Karpas-422 (cell line): ENCODE results near the gene CARD8. TPM values are rescaled to one million over a fixed set of nuclear protein-coding genes. Genes with fewer than 3 reads are reported as not detected.

ENCODE experiments used
- DNase-seq: peaks from one replicate; pipeline ENCODE4 v3.0.0-alpha.2; 2015
- H2AFZ ChIP-seq: fragments of 200-600 bp; sonication (generic); 2 replicates; pipeline ENCODE4 v1.6.1; 2014; ENCODE audit warnings: antibody characterized with exemption, low read length, mixed read lengths
- H3K27ac ChIP-seq: fragments of 200-600 bp; sonication (generic); 2 replicates; pipeline ENCODE4 v1.5.1; 2014; ENCODE audit warnings: mild to moderate bottlenecking, low read length, moderate library complexity
- H3K27me3 ChIP-seq: fragments of 200-600 bp; sonication (generic); 2 replicates; pipeline ENCODE4 v1.6.1; 2014; ENCODE audit warnings: low read length, mixed read lengths
- H3K36me3 ChIP-seq: fragments of 200-600 bp; sonication (generic); 2 replicates; pipeline ENCODE4 v1.6.1; 2014; ENCODE audit warnings: low read length, mixed read lengths; ENCODE audit not compliant: insufficient read depth
- H3K4me1 ChIP-seq: fragments of 200-600 bp; sonication (generic); 2 replicates; pipeline ENCODE4 v1.6.1; 2014; ENCODE audit warnings: mild to moderate bottlenecking, low read length, mixed read lengths
- H3K4me2 ChIP-seq: fragments of 200-600 bp; sonication (generic); 2 replicates; pipeline ENCODE4 v1.6.1; 2014; ENCODE audit warnings: low read length, low read depth, mild to moderate bottlenecking; ENCODE audit not compliant: poor library complexity, severe bottlenecking
- H3K4me3 ChIP-seq: fragments of 200-600 bp; sonication (generic); 2 replicates; pipeline ENCODE4 v1.5.1; 2014; ENCODE audit warnings: mild to moderate bottlenecking, antibody characterized with exemption, low read length, mixed read lengths
- H3K79me2 ChIP-seq: fragments of 200-600 bp; sonication (generic); 2 replicates; pipeline ENCODE4 v1.6.1; 2014; ENCODE audit warnings: mild to moderate bottlenecking, low read length, mixed read lengths
- H3K9ac ChIP-seq: fragments of 200-600 bp; sonication (generic); 2 replicates; pipeline ENCODE4 v1.6.0; 2014; ENCODE audit warnings: low read length
- H3K9me2 ChIP-seq: fragments of 200-600 bp; sonication (generic), shearing (Covaris generic); replicated peaks from 2 replicates; pipeline ENCODE4 v1.6.0; 2014; ENCODE audit warnings: mild to moderate bottlenecking, low read length, moderate library complexity; ENCODE audit not compliant: insufficient read depth
- H3K9me3 ChIP-seq: fragments of 300-700, 200-600 bp; sonication (generic); 2 replicates; pipeline ENCODE4 v1.6.1; 2014; ENCODE audit warnings: low read length, mixed read lengths
- H4K20me1 ChIP-seq: fragments of 200-600 bp; sonication (generic); 2 replicates; pipeline ENCODE4 v1.6.1; 2014; ENCODE audit warnings: mild to moderate bottlenecking, antibody characterized with exemption, low read length, low read depth; ENCODE audit not compliant: insufficient read depth
- total RNA-seq: library from RNA; depleted of rRNA; stranded (reverse); fragments of >200 nt; shearing (Covaris generic); gene quantifications from 2 replicates; pipeline ENCODE4 v1.2.3, GENCODE V29; 2014; ENCODE audit warnings: low replicate concordance

The CARD8 gene
- total RNA-seq, 1 experiment from 2014 or later = 137 TPM

DNA sequence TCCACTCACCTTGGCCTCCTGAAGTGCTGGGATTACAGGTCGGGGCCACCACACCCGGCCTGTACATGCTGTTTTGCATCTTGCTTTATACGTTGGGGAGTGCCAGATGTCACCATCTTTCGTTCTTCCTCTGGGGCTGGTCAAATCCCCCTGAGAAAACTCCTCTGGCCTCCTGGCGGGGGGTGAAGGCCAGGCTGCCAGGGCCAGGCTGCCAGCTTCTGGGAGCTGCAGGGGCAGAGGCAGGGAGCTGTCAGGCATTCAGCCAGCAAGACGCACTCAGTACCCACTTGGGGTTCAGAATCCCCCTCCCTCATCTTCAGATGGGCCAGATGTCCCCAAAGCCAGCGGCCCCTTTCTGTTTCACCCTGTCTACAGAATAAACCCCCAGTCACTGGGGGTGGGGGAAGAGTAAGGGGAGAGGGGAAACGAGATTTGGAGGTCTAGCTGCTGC is 69.1 kb downstream of the CARD8 start:
- peaks cover 2% of the 10 kb centered on the region; the same call in 1 of the 2 replicates for H3K79me2 ChIP-seq
- H3K27me3 ChIP-seq = no peaks in the 10 kb centered on the region
- no peak overlapping the region for H2AFZ ChIP-seq
- peak overlapping the region; percentile 73 for H3K9ac ChIP-seq
- peaks cover 35% of the 10 kb centered on the region for H3K36me3 ChIP-seq
- peaks cover 67% of the 10 kb centered on the region for H3K4me1 ChIP-seq
- peak; percentile 97 for DNase-seq
- peaks cover 7% of the 10 kb centered on the region; the same call in 1 of the 2 replicates for H3K9me3 ChIP-seq
- H3K4me2 ChIP-seq = peak overlapping the region; percentile 71
- no peaks in the 10 kb centered on the region for H4K20me1 ChIP-seq
- H3K27ac ChIP-seq = peak overlapping the region; percentile 100
- no peaks in the 10 kb centered on the region for H3K9me2 ChIP-seq
- H3K4me3 ChIP-seq = peak overlapping the region; percentile 47

GRCh38 chr19:48186015-48186414 is 69.7 kb downstream of the CARD8 start:
- DNase-seq = peak; percentile 82

GRCh38 chr19:48183356-48183755 is 72.4 kb downstream of the CARD8 start:
- H3K27ac ChIP-seq = peak overlapping the region; percentile 100

More at GRCh38 chr19:48186015-48186414, 69.7 kb downstream of the CARD8 start:
- Histone ChIP-seq H3K27ac (peak overlapping the region; percentile 100), H3K79me2 (no peaks in the 10 kb centered on the region), H3K9me2 (no peaks in the 10 kb centered on the region), H2AFZ (no peak overlapping the region), H3K4me2 (peak overlapping the region; percentile 71), H3K4me1 (peaks cover 65% of the 10 kb centered on the region), H3K4me3 (peak overlapping the region; percentile 25), H3K9ac (peak overlapping the region; percentile 59), H3K27me3 (no peaks in the 10 kb centered on the region), H3K36me3 (peaks cover 39% of the 10 kb centered on the region), H3K9me3 (peaks cover 12% of the 10 kb centered on the region; the same call in 1 of the 2 replicates), H4K20me1 (no peaks in the 10 kb centered on the region)

DNA sequence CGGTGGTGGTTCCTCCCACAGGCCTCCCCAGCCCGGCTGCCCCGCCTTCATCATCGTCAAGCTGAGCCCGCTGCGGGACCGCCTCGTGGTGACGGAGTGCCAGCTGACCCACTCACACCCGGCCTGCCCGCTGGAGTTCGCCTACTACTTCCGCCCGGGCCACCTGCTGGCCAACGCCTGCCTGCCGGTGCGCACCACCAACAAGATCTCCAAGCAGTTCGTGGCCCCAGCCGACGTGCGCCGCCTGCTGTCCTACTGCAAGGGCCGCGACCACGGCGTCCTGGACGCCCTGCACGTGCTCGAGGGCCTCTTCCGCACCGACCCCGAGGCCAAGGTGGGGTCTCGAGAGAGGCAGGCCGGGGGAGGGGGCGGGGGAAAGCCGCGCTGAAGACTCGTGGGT is 73.3 kb downstream of the CARD8 start:
- no peaks in the 10 kb centered on the region for H3K9me2 ChIP-seq
- no peak overlapping the region for H3K4me3 ChIP-seq
- no peak overlapping the region for H3K9ac ChIP-seq
- peaks cover 50% of the 10 kb centered on the region for H3K4me1 ChIP-seq
- H4K20me1 ChIP-seq = no peaks in the 10 kb centered on the region
- no peak overlapping the region for H3K27ac ChIP-seq
- peaks cover 26% of the 10 kb centered on the region for H3K36me3 ChIP-seq
- H3K79me2 ChIP-seq = no peaks in the 10 kb centered on the region
- H2AFZ ChIP-seq = no peak overlapping the region
- H3K9me3 ChIP-seq = peaks cover 9% of the 10 kb centered on the region; the same call in 1 of the 2 replicates
- no peak overlapping the region for H3K4me2 ChIP-seq
- no peak for DNase-seq
- no peaks in the 10 kb centered on the region for H3K27me3 ChIP-seq

More at GRCh38 chr19:48183356-48183755, 72.4 kb downstream of the CARD8 start:
- H3K9me2 ChIP-seq = no peaks in the 10 kb centered on the region
- H3K9me3 ChIP-seq = peaks cover 9% of the 10 kb centered on the region; the same call in 1 of the 2 replicates
- peaks cover 53% of the 10 kb centered on the region for H3K4me1 ChIP-seq
- DNase-seq = peak; percentile 71
- H2AFZ ChIP-seq = no peak overlapping the region
- peaks cover 29% of the 10 kb centered on the region for H3K36me3 ChIP-seq
- no peak overlapping the region for H3K4me3 ChIP-seq
- 0 out of 2 replicates have a peak overlapping the region, but pooled peaks have one; percentile 16 for H3K9ac ChIP-seq
- H3K27me3 ChIP-seq = no peaks in the 10 kb centered on the region
- no peaks in the 10 kb centered on the region for H3K79me2 ChIP-seq
- H4K20me1 ChIP-seq = no peaks in the 10 kb centered on the region
- peak overlapping the region; percentile 15 for H3K4me2 ChIP-seq

DNA sequence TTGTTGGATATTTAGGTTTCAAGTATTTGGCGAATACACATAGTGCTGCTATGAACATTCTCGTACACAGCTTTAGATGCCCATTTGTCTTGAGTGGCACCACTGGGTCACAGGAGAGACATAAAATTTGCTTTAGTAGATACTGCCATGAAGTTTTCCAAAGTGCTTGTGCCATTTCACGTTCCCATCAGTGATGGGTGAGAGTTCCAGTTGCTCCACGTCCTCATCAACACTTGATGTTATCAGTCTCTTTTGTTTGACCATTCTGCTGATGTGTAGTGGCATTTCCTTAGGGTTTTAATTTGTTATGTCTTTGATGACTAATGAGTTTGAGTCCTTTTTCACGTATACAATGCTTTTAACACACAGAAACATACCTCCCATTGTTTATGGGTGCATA is 74.2 kb downstream of the CARD8 start:
- Histone ChIP-seq H3K4me3 (no peak overlapping the region), H3K36me3 (peaks cover 26% of the 10 kb centered on the region), H3K79me2 (no peaks in the 10 kb centered on the region), H3K27ac (no peak overlapping the region), H3K4me1 (peaks cover 44% of the 10 kb centered on the region), H2AFZ (no peak overlapping the region), H3K27me3 (no peaks in the 10 kb centered on the region), H3K9me3 (peaks cover 9% of the 10 kb centered on the region; the same call in 1 of the 2 replicates), H3K9ac (no peak overlapping the region), H4K20me1 (no peaks in the 10 kb centered on the region), H3K4me2 (no peak overlapping the region), H3K9me2 (no peaks in the 10 kb centered on the region)
- no peak for DNase-seq

GRCh38 chr19:48176226-48176625 is 79.5 kb downstream of the CARD8 start:
- Histone ChIP-seq H3K9me2 (no peaks in the 10 kb centered on the region), H2AFZ (no peak overlapping the region), H3K4me2 (no peak overlapping the region), H3K9ac (no peak overlapping the region), H3K4me1 (peaks cover 17% of the 10 kb centered on the region), H3K9me3 (peaks cover 3% of the 10 kb centered on the region; the same call in 1 of the 2 replicates), H4K20me1 (no peaks in the 10 kb centered on the region), H3K4me3 (no peak overlapping the region), H3K36me3 (peaks cover 21% of the 10 kb centered on the region), H3K27me3 (no peaks in the 10 kb centered on the region), H3K79me2 (peaks cover 16% of the 10 kb centered on the region), H3K27ac (no peak overlapping the region)
- no peak for DNase-seq

DNA sequence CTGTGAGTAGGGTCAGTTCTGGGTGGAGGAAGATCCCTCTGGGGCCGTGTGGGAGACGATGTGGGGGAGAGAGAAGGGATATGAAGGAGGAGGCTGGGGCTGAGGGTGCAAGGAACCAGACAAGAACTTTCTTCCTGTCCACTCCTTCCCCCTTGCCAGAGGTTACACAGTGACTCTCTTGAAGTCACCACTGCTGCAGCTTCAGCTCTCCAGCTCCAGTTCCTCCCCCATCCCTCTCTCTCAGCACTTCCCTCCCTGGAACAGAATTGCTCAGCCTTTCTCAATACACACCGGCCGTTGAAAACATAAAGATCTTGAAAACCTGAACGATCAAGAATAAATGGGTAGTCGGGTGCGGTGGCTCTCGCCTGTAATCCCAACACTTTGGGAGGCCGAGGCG is 80.1 kb downstream of the CARD8 start:
- Histone ChIP-seq H3K79me2 (peaks cover 22% of the 10 kb centered on the region), H3K9ac (no peak overlapping the region), H3K9me3 (no peaks in the 10 kb centered on the region), H3K27ac (no peak overlapping the region), H3K4me2 (no peak overlapping the region), H3K36me3 (peaks cover 18% of the 10 kb centered on the region), H3K27me3 (no peaks in the 10 kb centered on the region), H2AFZ (no peak overlapping the region), H4K20me1 (no peaks in the 10 kb centered on the region), H3K4me1 (peaks cover 22% of the 10 kb centered on the region), H3K9me2 (no peaks in the 10 kb centered on the region), H3K4me3 (no peak overlapping the region)
- no peak for DNase-seq

GRCh38 chr19:48174445-48175030 is 81.2 kb downstream of the CARD8 start:
- no peaks in the 10 kb centered on the region for H4K20me1 ChIP-seq
- H3K4me3 ChIP-seq = no peak overlapping the region
- H3K9me2 ChIP-seq = no peaks in the 10 kb centered on the region
- H3K4me1 ChIP-seq = peaks cover 22% of the 10 kb centered on the region
- H3K9me3 ChIP-seq = no peaks in the 10 kb centered on the region
- H3K4me2 ChIP-seq = no peak overlapping the region
- no peak for DNase-seq
- peaks cover 22% of the 10 kb centered on the region for H3K79me2 ChIP-seq
- H3K27me3 ChIP-seq = no peaks in the 10 kb centered on the region
- no peak overlapping the region for H3K27ac ChIP-seq
- H3K9ac ChIP-seq = no peak overlapping the region
- H2AFZ ChIP-seq = no peak overlapping the region
- peaks cover 13% of the 10 kb centered on the region for H3K36me3 ChIP-seq
